NB4 (cell line): ENCODE results near the gene CACNA2D3.

Experiments
- MYC ChIP-seq: IDR thresholded peaks from 2 replicates; pipeline ENCODE4 v1.6.1; 2011; ENCODE audit warnings: low read depth, low read length
- POLR2A ChIP-seq: IDR thresholded peaks from 2 replicates; pipeline ENCODE4 v1.6.1; 2011; ENCODE audit warnings: mild to moderate bottlenecking; ENCODE audit not compliant: insufficient read length; ENCODE audit errors: extremely low read depth
- TF ChIP-seq, protein P1 (sequence below): IDR thresholded peaks from one replicate; pipeline ENCODE4 v1.5.1; 2012; ENCODE audit warnings: low read depth, low read length
- TF ChIP-seq, protein P2 (sequence below): IDR thresholded peaks from 2 replicates; pipeline ENCODE4 v1.6.1; 2011; ENCODE audit warnings: low read depth, low read length

DNA sequence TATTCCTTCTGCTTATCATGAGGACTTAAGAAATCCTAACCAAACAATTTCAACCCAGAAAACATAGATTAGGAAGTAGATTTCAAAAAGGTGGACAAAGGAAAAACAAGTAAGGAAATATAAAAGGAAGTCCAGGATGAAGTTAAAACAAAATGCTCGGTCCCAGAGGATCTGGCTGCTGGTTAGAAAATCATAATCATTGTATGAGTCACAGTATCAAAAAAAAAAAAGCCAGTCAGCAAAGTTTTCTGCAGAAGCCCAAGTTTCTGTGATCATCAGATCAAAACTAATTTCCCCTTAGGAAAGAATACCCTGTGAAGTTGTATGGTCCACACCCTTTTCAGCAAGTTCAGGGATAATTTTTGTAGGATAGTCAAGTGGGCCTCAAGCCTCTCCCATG lies 848.5 kb downstream of the CACNA2D3 start:
- TF ChIP-seq, protein P1, sequence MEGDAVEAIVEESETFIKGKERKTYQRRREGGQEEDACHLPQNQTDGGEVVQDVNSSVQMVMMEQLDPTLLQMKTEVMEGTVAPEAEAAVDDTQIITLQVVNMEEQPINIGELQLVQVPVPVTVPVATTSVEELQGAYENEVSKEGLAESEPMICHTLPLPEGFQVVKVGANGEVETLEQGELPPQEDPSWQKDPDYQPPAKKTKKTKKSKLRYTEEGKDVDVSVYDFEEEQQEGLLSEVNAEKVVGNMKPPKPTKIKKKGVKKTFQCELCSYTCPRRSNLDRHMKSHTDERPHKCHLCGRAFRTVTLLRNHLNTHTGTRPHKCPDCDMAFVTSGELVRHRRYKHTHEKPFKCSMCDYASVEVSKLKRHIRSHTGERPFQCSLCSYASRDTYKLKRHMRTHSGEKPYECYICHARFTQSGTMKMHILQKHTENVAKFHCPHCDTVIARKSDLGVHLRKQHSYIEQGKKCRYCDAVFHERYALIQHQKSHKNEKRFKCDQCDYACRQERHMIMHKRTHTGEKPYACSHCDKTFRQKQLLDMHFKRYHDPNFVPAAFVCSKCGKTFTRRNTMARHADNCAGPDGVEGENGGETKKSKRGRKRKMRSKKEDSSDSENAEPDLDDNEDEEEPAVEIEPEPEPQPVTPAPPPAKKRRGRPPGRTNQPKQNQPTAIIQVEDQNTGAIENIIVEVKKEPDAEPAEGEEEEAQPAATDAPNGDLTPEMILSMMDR, result no peak
- no peak for TF ChIP-seq POLR2A
- no peak for TF ChIP-seq MYC
- TF ChIP-seq, protein P2, sequence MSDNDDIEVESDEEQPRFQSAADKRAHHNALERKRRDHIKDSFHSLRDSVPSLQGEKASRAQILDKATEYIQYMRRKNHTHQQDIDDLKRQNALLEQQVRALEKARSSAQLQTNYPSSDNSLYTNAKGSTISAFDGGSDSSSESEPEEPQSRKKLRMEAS, result no peak
